Measurements from ENCODE around the gene TTC28. TPM values are rescaled to one million over a fixed set of nuclear protein-coding genes. Genes with fewer than 3 reads are reported as not detected.

TTC28 gene
- total RNA-seq, 1 donor from 2014 or later, result 23.2 TPM

DNA sequence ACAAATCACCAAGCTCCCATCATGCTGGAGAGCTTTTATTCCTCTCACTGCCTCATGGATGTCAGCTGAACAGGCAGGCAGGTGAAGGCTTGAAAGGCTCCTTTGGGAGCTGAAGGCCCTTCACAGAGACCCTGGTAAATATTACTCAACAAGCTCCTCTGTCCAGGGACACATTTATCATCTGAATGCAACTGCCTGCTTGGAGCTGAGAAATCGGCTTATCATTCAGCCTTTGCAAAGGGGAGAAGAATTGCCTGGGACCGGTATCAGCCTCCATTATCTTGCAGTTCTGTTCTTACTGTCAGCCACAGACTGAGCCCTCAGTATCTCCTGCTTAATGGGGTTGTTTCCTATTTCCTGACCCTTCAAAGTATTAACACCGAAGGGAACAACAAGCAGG lies 646.8 kb downstream of the TTC28 start:
- Histone ChIP-seq H3K4me1 (ENCODE audit: insufficient read depth, low read length) (peaks cover 19% of the 10 kb centered on the region), H2AFZ (ENCODE audit: low read depth, low read length) (no peak overlapping the region), H4K20me1 (ENCODE audit: insufficient read depth, low read length) (peaks cover 11% of the 10 kb centered on the region), H3K4me3 (ENCODE audit: insufficient read depth, low read depth, low read length) (no peak overlapping the region), H3K9ac (ENCODE audit: low read length) (no peak overlapping the region), H3K36me3 (ENCODE audit: insufficient read depth, low read length) (no peaks in the 10 kb centered on the region), H3K4me2 (ENCODE audit: low read length) (no peak overlapping the region), H3K9me3 (ENCODE audit: insufficient read depth, low read depth, low read length) (no peaks in the 10 kb centered on the region), H3K27me3 (ENCODE audit: insufficient read depth, low read length) (no peaks in the 10 kb centered on the region), H3K27ac (ENCODE audit: low read depth, low read length) (no peak overlapping the region), H3K79me2 (ENCODE audit: insufficient read depth, low read length) (no peaks in the 10 kb centered on the region)
- no peak for TF ChIP-seq EZH2 (IDR thresholded peaks at IDR 0.05; ENCODE audit: insufficient read depth, low read length)
- no peak for TF ChIP-seq CTCF (IDR thresholded peaks at IDR 0.05; ENCODE audit: insufficient read depth, low read depth, low read length)
- H3K27ac Mint-ChIP-seq (ENCODE audit: unreplicated experiment), result no peak overlapping the region
- H3K4me1 Mint-ChIP-seq (ENCODE audit: low read depth, unreplicated experiment), result peaks cover 3% of the 10 kb centered on the region
- FAIRE-seq (no peak), DNase-seq (ENCODE audit: low read depth) (no peak)
- H3K9me3 Mint-ChIP-seq (ENCODE audit: unreplicated experiment), result peaks cover 4% of the 10 kb centered on the region
- H3K36me3 Mint-ChIP-seq (ENCODE audit: low read depth, unreplicated experiment), result peaks cover 8% of the 10 kb centered on the region
- H3K27me3 Mint-ChIP-seq (ENCODE audit: low read depth, unreplicated experiment), result no peaks in the 10 kb centered on the region
- H3K4me3 Mint-ChIP-seq (ENCODE audit: unreplicated experiment), result no peak overlapping the region

DNA sequence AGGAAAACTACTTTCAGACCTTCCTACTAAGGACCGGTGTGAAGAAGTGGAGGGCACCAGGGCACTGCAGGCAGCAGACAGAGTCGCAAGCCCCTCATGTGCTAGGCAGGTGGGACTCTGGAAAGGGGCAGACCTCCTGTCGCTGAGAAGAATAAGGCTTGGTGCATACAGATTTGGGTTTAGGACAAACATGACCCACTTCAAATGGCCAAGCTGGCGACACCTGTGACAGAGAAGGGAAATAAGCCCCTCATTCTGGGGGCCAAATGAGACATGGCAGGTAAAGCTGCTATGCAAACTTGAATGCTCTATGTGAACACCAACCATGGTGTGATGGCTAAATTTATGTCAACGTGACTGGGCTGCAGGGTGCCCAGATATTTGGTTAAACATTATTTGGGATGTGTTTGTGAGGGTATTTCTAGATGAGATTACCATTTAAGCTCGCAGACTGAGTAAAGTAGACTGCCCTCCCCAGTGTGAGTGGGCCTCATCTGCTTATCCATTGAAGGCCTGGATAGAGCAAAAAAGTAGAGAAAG lies 648.2 kb downstream of the TTC28 start:
- H3K4me2 ChIP-seq (ENCODE audit: low read length), result no peak overlapping the region
- H3K79me2 ChIP-seq (ENCODE audit: insufficient read depth, low read length), result no peaks in the 10 kb centered on the region
- Mint-ChIP-seq H3K27ac (ENCODE audit: unreplicated experiment) (no peak overlapping the region), H3K4me3 (ENCODE audit: unreplicated experiment) (no peak overlapping the region), H3K4me1 (ENCODE audit: low read depth, unreplicated experiment) (peaks cover 3% of the 10 kb centered on the region), H3K36me3 (ENCODE audit: low read depth, unreplicated experiment) (peaks cover 13% of the 10 kb centered on the region), H3K9me3 (ENCODE audit: unreplicated experiment) (peaks cover 4% of the 10 kb centered on the region), H3K27me3 (ENCODE audit: low read depth, unreplicated experiment) (peaks cover under 1% of the 10 kb centered on the region)
- no peaks in the 10 kb centered on the region for H3K36me3 ChIP-seq (ENCODE audit: insufficient read depth, low read length)
- H2AFZ ChIP-seq (ENCODE audit: low read depth, low read length), result no peak overlapping the region
- no peaks in the 10 kb centered on the region for H3K27me3 ChIP-seq (ENCODE audit: insufficient read depth, low read length)
- DNase-seq (ENCODE audit: low read depth) (no peak), FAIRE-seq (no peak)
- H3K4me1 ChIP-seq (ENCODE audit: insufficient read depth, low read length), result peaks cover 19% of the 10 kb centered on the region
- H3K9ac ChIP-seq (ENCODE audit: low read length), result no peak overlapping the region
- no peak for TF ChIP-seq EZH2 (IDR thresholded peaks at IDR 0.05; ENCODE audit: insufficient read depth, low read length)
- no peak overlapping the region for H3K4me3 ChIP-seq (ENCODE audit: insufficient read depth, low read depth, low read length)
- H4K20me1 ChIP-seq (ENCODE audit: insufficient read depth, low read length), result peaks cover 11% of the 10 kb centered on the region
- no peak overlapping the region for H3K27ac ChIP-seq (ENCODE audit: low read depth, low read length)
- H3K9me3 ChIP-seq (ENCODE audit: insufficient read depth, low read depth, low read length), result no peaks in the 10 kb centered on the region

DNA sequence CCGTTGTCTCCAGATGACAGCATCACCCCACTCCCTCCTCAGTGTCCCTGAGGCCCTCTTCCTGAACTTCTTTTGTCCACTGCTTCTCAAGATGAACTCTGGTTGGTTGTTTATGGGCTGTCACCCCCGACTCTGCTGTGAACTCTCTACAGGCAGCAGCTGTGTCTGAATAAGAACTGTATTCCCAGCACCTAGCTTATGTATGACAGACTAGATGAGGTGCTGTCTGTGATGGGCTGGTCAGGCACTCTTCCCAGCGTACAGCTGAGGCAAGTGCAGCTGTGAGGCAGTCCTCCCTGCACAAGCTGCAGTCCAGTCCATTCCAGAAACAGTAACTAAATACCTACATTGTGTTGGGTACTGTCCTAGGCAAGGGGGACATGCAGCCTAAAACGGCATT lies 649.2 kb downstream of the TTC28 start:
- no peak overlapping the region for H3K27ac ChIP-seq (ENCODE audit: low read depth, low read length)
- DNase-seq (ENCODE audit: low read depth), result no peak
- Mint-ChIP-seq H3K4me1 (ENCODE audit: low read depth, unreplicated experiment) (peaks cover 3% of the 10 kb centered on the region), H3K27me3 (ENCODE audit: low read depth, unreplicated experiment) (peaks cover 4% of the 10 kb centered on the region), H3K36me3 (ENCODE audit: low read depth, unreplicated experiment) (peaks cover 13% of the 10 kb centered on the region), H3K4me3 (ENCODE audit: unreplicated experiment) (no peak overlapping the region), H3K27ac (ENCODE audit: unreplicated experiment) (no peak overlapping the region), H3K9me3 (ENCODE audit: unreplicated experiment) (peaks cover 4% of the 10 kb centered on the region)
- H3K4me3 ChIP-seq (ENCODE audit: insufficient read depth, low read depth, low read length), result no peak overlapping the region
- no peaks in the 10 kb centered on the region for H3K27me3 ChIP-seq (ENCODE audit: insufficient read depth, low read length)
- H2AFZ ChIP-seq (ENCODE audit: low read depth, low read length), result no peak overlapping the region
- H3K9ac ChIP-seq (ENCODE audit: low read length), result no peak overlapping the region
- TF ChIP-seq EZH2 (IDR thresholded peaks at IDR 0.05; ENCODE audit: insufficient read depth, low read length) (no peak), CTCF (IDR thresholded peaks at IDR 0.05; ENCODE audit: insufficient read depth, low read depth, low read length) (no peak)
- peaks cover 19% of the 10 kb centered on the region for H3K4me1 ChIP-seq (ENCODE audit: insufficient read depth, low read length)
- H3K79me2 ChIP-seq (ENCODE audit: insufficient read depth, low read length), result no peaks in the 10 kb centered on the region
- no peaks in the 10 kb centered on the region for H3K36me3 ChIP-seq (ENCODE audit: insufficient read depth, low read length)
- H3K9me3 ChIP-seq (ENCODE audit: insufficient read depth, low read depth, low read length), result no peaks in the 10 kb centered on the region
- H4K20me1 ChIP-seq (ENCODE audit: insufficient read depth, low read length), result peaks cover 11% of the 10 kb centered on the region
- no peak overlapping the region for H3K4me2 ChIP-seq (ENCODE audit: low read length)
- FAIRE-seq, result no peak
